ENCODE data around the gene IGF1.

DNA sequence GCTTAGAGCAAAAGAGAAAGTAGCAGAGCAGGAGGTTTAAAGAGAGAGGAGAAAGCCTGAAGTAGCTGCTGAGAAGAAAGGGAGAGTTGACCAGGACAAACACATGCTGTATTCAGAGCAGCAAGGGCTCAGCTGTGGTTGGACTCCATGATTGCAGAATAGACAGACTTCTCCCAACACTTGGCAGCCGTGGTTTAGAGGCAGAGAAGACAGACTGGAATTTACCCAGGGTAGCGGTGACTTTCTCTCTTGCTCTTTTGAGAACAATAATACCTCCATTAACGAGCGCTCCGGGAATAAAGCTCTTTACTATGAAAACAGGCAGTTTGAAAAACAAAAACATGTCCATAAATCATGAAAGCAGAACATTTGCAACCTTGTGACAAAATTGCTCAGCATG lies 21.4 kb upstream of the IGF1 start:
- no peak for TF ChIP-seq POLR2A (IDR thresholded peaks at IDR 0.05)
- TF ChIP-seq CTCF (IDR thresholded peaks at IDR 0.05), result no peak
